ENCODE measurements around the gene PCDH9. TPM values are rescaled to one million over a fixed set of nuclear protein-coding genes. Genes with fewer than 3 reads are reported as not detected.

PCDH9 gene
- total and polyA plus RNA-seq, 2 experiments from 2014 or later = 0.31 to 0.52 TPM

DNA sequence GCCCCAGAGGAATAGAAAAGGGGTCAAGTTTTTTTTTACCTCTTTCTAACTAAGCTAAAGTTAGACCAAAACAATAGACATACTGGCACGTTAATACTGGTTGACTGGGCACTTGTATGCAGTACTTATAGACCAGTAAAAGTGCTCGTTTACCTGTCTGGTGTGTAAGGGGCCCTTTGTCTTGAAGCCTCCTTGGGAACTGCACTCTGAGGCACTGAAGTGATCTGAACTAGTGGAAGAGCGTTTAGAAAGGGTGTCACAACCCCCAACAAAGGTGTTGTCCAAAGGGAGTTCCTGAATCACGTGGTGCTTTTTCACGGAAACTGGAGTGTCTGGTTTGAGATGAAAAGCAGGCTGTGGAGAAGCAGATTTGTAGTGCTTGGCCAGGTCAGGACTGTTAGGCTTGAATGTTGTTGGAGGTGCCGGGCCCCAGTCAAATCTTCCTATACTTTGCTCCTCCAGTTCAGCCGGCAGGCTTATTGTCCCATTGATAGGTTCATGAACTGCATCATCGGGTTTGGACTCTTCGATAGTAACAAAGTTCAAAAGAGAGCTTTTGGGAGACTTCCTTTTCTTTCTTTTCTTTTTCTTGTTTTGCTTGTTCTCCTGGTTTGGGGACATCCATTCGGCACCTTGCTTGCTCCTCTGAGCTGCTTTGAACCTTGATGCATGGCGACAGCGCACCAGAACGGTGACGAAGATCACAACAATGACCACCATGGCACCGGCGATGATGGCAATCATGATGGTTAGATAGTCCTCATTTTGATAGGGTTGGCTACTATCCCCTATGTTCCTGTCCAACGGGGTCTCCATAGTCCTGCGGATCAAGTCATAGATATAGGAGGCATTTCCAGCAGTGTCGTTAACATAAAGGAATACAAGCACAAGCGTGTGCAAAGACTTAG lies 4.6 kb downstream of the PCDH9 start (continued):
- TF ChIP-seq, protein P1, sequence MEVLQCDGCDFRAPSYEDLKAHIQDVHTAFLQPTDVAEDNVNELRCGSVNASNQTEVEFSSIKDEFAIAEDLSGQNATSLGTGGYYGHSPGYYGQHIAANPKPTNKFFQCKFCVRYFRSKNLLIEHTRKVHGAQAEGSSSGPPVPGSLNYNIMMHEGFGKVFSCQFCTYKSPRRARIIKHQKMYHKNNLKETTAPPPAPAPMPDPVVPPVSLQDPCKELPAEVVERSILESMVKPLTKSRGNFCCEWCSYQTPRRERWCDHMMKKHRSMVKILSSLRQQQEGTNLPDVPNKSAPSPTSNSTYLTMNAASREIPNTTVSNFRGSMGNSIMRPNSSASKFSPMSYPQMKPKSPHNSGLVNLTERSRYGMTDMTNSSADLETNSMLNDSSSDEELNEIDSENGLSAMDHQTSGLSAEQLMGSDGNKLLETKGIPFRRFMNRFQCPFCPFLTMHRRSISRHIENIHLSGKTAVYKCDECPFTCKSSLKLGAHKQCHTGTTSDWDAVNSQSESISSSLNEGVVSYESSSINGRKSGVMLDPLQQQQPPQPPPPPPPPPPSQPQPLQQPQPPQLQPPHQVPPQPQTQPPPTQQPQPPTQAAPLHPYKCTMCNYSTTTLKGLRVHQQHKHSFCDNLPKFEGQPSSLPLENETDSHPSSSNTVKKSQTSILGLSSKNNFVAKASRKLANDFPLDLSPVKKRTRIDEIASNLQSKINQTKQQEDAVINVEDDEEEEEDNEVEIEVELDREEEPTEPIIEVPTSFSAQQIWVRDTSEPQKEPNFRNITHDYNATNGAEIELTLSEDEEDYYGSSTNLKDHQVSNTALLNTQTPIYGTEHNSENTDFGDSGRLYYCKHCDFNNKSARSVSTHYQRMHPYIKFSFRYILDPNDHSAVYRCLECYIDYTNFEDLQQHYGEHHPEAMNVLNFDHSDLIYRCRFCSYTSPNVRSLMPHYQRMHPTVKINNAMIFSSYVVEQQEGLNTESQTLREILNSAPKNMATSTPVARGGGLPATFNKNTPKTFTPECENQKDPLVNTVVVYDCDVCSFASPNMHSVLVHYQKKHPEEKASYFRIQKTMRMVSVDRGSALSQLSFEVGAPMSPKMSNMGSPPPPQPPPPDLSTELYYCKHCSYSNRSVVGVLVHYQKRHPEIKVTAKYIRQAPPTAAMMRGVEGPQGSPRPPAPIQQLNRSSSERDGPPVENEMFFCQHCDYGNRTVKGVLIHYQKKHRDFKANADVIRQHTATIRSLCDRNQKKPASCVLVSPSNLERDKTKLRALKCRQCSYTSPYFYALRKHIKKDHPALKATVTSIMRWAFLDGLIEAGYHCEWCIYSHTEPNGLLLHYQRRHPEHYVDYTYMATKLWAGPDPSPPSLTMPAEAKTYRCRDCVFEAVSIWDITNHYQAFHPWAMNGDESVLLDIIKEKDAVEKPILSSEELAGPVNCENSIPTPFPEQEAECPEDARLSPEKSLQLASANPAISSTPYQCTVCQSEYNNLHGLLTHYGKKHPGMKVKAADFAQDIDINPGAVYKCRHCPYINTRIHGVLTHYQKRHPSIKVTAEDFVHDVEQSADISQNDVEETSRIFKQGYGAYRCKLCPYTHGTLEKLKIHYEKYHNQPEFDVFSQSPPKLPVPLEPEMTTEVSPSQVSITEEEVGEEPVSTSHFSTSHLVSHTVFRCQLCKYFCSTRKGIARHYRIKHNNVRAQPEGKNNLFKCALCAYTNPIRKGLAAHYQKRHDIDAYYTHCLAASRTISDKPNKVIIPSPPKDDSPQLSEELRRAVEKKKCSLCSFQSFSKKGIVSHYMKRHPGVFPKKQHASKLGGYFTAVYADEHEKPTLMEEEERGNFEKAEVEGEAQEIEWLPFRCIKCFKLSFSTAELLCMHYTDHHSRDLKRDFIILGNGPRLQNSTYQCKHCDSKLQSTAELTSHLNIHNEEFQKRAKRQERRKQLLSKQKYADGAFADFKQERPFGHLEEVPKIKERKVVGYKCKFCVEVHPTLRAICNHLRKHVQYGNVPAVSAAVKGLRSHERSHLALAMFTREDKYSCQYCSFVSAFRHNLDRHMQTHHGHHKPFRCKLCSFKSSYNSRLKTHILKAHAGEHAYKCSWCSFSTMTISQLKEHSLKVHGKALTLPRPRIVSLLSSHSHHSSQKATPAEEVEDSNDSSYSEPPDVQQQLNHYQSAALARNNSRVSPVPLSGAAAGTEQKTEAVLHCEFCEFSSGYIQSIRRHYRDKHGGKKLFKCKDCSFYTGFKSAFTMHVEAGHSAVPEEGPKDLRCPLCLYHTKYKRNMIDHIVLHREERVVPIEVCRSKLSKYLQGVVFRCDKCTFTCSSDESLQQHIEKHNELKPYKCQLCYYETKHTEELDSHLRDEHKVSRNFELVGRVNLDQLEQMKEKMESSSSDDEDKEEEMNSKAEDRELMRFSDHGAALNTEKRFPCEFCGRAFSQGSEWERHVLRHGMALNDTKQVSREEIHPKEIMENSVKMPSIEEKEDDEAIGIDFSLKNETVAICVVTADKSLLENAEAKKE (CRISPR knock-in tag; IDR thresholded peaks at IDR 0.05) = no peak
- TF ChIP-seq EZH2phosphoT487 (IDR thresholded peaks at IDR 0.05; ENCODE audit: unreplicated experiment) = no peak
- no peak for TF ChIP-seq POLR2AphosphoS5 (IDR thresholded peaks at IDR 0.05; ENCODE audit: low read depth)
- no peak for TF ChIP-seq CREB1 (CRISPR knock-in tag; IDR thresholded peaks at IDR 0.05; ENCODE audit: low read depth)
- TF ChIP-seq JUNB (IDR thresholded peaks at IDR 0.05; ENCODE audit: unreplicated experiment) = no peak
- TF ChIP-seq STAT1 (IDR thresholded peaks at IDR 0.05; ENCODE audit: unreplicated experiment) = no peak
- TF ChIP-seq EZH2 (IDR thresholded peaks at IDR 0.05; ENCODE audit: low read depth, unreplicated experiment) = no peak
- TF ChIP-seq NANOG (IDR thresholded peaks at IDR 0.05; ENCODE audit: borderline replicate concordance) = no peak
- TF ChIP-seq, protein P2, sequence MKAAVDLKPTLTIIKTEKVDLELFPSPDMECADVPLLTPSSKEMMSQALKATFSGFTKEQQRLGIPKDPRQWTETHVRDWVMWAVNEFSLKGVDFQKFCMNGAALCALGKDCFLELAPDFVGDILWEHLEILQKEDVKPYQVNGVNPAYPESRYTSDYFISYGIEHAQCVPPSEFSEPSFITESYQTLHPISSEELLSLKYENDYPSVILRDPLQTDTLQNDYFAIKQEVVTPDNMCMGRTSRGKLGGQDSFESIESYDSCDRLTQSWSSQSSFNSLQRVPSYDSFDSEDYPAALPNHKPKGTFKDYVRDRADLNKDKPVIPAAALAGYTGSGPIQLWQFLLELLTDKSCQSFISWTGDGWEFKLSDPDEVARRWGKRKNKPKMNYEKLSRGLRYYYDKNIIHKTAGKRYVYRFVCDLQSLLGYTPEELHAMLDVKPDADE (IDR thresholded peaks at IDR 0.05) = no peak

Data from GM23338 (cell line).